PFSK-1 (cell line): Measurements from ENCODE around the gene MAP4K5.

ENCODE experiments used
- POLR2AphosphoS5 ChIP-seq: IDR thresholded peaks from 2 replicates; pipeline ENCODE4 v1.6.1; 2012; ENCODE audit warnings: low read depth, mild to moderate bottlenecking, control low read depth, low read length, moderate library complexity
- TAF1 ChIP-seq: IDR thresholded peaks from 2 replicates; pipeline ENCODE4 v1.6.1; 2012; ENCODE audit warnings: low read length, control low read depth, borderline replicate concordance; ENCODE audit not compliant: insufficient read depth
- TF ChIP-seq, protein P1 (sequence below), 2 experiments: IDR thresholded peaks; 2 replicates each; pipeline versions ENCODE4 v1.6.1 to v1.8.0; 2011 to 2012; ENCODE audit warnings: low read depth in 2 of 2, low read length in 2 of 2, control low read depth in 1 of 2, inconsistent platforms in 1 of 2, mild to moderate bottlenecking in 1 of 2, moderate library complexity in 1 of 2; ENCODE audit not compliant: insufficient read depth in 1 of 2

DNA sequence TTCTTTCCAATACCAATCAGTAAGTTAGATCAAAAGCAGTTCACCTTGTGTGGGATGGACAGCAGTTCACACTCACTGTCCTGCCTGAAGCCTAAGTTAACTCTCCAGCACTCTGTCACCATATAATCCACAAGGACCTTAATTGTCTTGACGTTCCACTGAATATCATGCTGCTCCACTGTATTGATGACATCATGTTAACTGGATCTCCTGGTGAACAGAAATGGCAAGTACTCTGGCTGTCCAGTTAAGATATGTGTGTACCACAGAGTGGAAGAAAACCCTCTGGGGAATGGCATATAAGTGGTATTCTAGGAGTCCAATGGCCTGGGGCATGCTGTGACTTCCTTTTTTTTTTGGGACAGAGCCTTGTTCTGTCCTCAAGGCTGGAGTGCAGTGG, 151.9 kb downstream of the MAP4K5 start:
- TF ChIP-seq, protein P1, sequence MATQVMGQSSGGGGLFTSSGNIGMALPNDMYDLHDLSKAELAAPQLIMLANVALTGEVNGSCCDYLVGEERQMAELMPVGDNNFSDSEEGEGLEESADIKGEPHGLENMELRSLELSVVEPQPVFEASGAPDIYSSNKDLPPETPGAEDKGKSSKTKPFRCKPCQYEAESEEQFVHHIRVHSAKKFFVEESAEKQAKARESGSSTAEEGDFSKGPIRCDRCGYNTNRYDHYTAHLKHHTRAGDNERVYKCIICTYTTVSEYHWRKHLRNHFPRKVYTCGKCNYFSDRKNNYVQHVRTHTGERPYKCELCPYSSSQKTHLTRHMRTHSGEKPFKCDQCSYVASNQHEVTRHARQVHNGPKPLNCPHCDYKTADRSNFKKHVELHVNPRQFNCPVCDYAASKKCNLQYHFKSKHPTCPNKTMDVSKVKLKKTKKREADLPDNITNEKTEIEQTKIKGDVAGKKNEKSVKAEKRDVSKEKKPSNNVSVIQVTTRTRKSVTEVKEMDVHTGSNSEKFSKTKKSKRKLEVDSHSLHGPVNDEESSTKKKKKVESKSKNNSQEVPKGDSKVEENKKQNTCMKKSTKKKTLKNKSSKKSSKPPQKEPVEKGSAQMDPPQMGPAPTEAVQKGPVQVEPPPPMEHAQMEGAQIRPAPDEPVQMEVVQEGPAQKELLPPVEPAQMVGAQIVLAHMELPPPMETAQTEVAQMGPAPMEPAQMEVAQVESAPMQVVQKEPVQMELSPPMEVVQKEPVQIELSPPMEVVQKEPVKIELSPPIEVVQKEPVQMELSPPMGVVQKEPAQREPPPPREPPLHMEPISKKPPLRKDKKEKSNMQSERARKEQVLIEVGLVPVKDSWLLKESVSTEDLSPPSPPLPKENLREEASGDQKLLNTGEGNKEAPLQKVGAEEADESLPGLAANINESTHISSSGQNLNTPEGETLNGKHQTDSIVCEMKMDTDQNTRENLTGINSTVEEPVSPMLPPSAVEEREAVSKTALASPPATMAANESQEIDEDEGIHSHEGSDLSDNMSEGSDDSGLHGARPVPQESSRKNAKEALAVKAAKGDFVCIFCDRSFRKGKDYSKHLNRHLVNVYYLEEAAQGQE (IDR thresholded peaks at IDR 0.05; ENCODE audit: insufficient read depth in 1 of 2, low read depth in 2 of 2, low read length in 2 of 2), result no peak
- no peak for TF ChIP-seq TAF1
- TF ChIP-seq POLR2AphosphoS5, result no peak
